Measurements from ENCODE around the gene ELK3. TPM values are rescaled to one million over a fixed set of nuclear protein-coding genes. Genes with fewer than 3 reads are reported as not detected.

ELK3 gene
- total RNA-seq: 10 to 100 TPM; 18.4 to 28.7 TPM
- long read RNA-seq, full-length matches to known transcripts: 9 of 16 reads
- long read RNA-seq, partial matches to known transcripts: 5 of 16 reads
- long read RNA-seq, other reads (novel, unspliced or antisense): 2 of 16 reads

GRCh38 chr12:96193725-96194575 lies at the start of gene ELK3:
Gene ELK3 (plus strand): TSS chr12:96194375.
- ATAC-seq (peak; percentile 68 to 81), DNase-seq (peak; percentile 80)
- intact Hi-C loops (cut with DNase I): no loop called here

GRCh38 chr12:96146747-96147146 lies 47.4 kb upstream of the ELK3 start:
- no peak for DNase-seq
- intact Hi-C loops (cut with DNase I): no loop called here
- no peak for ATAC-seq

DNA sequence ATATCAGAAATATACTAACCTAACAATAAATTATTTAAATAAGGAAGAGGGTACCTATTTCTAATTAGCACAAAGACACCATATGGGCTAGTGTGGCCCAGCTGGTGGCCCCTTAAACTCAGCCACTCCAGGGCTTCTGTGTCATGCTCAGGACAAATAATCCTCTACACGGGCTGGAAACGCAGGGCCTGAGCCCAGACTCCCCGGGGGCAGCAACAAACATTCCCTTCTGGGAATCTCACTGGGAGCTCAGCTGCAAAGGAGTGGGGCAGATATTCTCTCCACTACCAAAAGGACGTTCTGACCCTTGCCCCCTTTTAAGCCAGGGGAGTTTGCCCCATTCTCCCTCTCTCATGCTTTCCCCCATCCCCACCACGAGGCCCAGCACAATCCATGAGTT lies 43.7 kb upstream of the ELK3 start:
- no peak for DNase-seq
- intact Hi-C loops (cut with DNase I): no loop called here
- no peak for ATAC-seq

DNA sequence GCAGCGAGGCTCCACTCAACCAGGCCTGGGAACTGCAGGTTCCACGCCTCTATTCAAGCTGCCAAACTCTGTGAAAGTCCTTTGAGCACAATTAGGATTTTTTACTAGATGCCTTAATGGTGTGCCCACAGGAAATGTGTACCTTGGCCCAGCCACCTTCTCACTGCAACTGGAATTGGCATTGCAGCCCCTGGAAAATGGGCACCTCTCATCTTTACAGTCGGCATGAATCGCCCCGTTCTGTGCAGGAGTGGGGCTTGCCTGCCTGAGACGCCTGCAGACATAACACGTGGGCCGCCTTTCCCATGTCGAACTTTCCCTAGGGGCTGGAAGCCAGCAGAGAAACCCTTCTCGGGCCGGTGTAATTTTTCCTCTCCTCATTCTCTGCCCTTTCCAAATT lies 42.0 kb upstream of the ELK3 start:
- DNase-seq (no peak), ATAC-seq (no peak)
- intact Hi-C loops (cut with DNase I): no loop called here

DNA sequence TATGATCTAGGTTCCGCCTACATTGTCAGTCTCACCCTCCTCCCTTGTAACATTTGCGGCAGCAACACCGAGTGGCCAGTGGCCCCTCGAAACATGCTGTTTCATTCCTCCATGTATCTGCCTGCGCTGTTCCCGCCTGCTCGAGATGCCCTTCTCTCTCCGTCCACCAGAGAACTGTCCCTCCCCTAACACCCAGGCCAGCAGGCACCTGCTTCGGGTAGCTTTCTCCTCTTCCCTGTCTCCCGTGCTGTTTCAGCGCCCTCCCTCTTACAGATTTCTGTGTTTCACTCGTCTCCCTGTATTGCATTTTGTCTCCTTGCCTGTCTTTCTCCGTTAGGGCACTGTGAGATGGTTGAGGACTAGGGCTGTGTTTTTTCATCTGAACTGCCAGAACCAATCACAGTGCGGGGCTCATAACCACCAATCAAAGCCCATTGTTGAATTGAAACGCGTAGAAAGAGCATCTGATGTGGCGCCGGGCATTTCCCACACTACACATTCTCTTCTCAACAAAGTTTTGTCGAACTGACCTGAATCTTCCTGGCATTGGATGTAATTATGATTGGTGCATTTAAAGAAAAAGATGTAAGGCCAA lies 40.9 kb upstream of the ELK3 start:
- intact Hi-C loops (cut with DNase I): no loop called here
- no peak for ATAC-seq

GRCh38 chr12:96155181-96155580 lies 39.0 kb upstream of the ELK3 start:
- ATAC-seq (no peak), DNase-seq (no peak)
- intact Hi-C loops (cut with DNase I): no loop called here

More for the DNA sequence above, 40.9 kb upstream of the ELK3 start:
- no peak for DNase-seq

DNA sequence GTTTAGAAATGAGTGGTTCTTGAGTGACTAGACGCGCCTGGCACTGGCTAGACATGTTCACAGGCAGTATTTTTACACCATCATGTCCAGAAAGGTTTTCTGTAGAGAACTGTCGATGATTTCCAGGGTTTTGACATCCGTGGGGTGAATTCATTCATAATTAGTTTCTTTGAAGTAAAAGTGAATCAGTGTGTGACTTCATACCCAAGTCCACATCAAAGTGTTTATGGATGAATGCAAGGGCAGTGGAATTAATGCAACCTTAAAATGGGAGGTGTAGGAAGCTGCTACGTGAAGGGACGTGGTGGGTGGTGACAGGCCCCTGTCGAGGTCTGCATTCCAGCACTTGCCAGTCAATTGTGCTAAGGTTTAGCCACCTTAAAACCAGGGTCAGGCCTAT lies 38.4 kb upstream of the ELK3 start:
- no peak for ATAC-seq
- no peak for DNase-seq
- intact Hi-C loops (cut with DNase I): no loop called here

- intact Hi-C loops (cut with DNase I): no loop called here
- ATAC-seq (no peak), DNase-seq (no peak)
Observed at GRCh38 chr12:96156211-96156610, 38.0 kb upstream of the ELK3 start.

DNA sequence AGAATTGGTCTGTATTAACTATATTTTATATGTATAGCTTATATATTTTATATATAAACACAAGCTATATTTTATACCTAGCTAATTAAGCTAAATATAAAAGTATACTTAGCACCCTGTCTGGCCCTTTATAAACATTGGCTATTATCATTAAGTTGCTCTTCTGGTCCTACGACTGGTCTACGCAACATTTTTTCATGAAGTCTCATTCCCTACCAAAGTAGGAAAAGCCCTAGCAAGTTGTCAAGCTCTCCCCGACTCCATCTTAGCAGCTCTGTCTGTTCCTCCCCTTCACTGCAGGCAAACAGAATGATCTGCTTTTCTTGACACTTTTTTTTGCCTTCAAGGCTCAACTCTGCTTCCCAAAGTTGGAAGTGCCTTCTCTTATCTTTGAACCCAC lies 36.7 kb upstream of the ELK3 start:
- no peak for DNase-seq

GRCh38 chr12:96164951-96165811 lies 29.0 kb upstream of the ELK3 start:
- ATAC-seq (peak; percentile 73 to 76), DNase-seq (peak; percentile 64)
- intact Hi-C loops (cut with DNase I): loop anchor here in 1 of 2 donors (5.0 kb wide), 1 partner anchor 47 kb away; no protein-coding TSS in a partner anchor

More for the DNA sequence above, 36.7 kb upstream of the ELK3 start:
- ATAC-seq: no peak
- intact Hi-C loops (cut with DNase I): no loop called here

- DNase-seq: no peak
- intact Hi-C loops (cut with DNase I): loop anchor here in 1 of 2 donors (5.0 kb wide), 1 partner anchor 46 kb away; no protein-coding TSS in a partner anchor
Observed at GRCh38 chr12:96166765-96167164, 27.4 kb upstream of the ELK3 start.

DNA sequence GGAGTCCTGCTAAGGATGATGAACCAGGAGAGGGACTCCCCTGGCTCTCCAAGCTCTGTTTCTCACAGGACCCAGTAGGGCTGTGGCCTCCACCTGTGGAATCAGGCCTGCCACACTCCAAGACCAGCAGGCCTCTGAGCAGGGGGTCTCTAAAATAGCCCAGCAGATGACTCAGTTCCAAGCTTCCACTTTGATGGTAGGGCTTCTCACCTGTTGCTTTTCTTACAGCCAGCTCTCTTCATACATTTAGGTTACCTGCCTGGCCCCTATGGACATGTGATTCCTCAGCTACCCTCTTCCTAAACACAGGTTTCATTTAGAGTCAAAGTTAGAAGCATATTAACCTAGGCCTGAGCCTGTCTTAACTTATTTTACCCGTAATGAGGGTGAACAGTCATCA lies 26.7 kb upstream of the ELK3 start:
- intact Hi-C loops (cut with DNase I): loop anchor here in 1 of 2 donors (5.0 kb wide), 1 partner anchor 45 kb away; no protein-coding TSS in a partner anchor
- ATAC-seq (no peak), DNase-seq (no peak)

More at GRCh38 chr12:96166765-96167164, 27.4 kb upstream of the ELK3 start:
- ATAC-seq: no peak

DNA sequence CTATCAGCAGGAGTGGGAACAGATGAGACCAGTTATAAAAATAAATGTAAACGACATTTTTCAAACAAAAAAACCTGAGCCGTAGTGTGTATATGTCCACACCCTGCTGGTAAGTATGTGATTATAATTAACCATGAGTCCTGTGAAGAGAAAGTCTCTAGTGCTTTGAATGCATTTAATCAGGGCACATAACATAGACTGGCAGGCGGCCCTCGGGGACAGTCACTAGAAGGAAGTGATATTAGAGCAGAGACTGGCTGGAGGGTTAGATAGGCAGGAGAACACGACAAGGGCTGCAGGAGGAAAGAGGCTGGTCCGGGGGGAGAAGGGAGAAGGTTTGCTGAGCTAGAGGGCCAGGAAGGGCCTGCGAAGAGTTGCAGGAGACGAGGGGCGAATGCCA lies 23.8 kb upstream of the ELK3 start:
- intact Hi-C loops (cut with DNase I): no loop called here
- DNase-seq (peak; percentile 43), ATAC-seq (peak in 1 of 2 donors; percentile 59)

DNA sequence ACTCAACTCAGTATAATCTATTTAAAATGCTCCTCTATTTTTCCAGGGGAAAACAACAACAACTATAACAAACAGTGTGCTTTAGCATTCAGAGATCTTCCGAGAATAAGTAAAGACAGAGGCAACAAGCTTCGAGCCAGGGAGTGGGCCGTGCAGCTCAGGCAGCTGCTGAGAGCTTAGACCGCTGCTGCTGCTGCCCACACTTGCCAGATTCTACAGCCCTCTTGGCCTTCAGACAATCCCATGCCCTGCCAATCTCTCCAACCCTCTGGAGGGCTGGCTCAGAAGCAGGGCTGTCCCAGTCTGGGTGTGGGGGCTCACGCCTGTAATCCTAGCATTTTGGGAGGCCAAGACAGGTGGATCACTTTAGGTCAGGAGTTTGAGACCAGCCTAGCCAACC lies 23.4 kb upstream of the ELK3 start:
- intact Hi-C loops (cut with DNase I): no loop called here
- peak in 1 of 2 donors; percentile 42 for ATAC-seq
- no peak for DNase-seq

- intact Hi-C loops (cut with DNase I): no loop called here
- ATAC-seq (no peak), DNase-seq (no peak)
Observed at GRCh38 chr12:96171905-96172304, 22.3 kb upstream of the ELK3 start.

DNA sequence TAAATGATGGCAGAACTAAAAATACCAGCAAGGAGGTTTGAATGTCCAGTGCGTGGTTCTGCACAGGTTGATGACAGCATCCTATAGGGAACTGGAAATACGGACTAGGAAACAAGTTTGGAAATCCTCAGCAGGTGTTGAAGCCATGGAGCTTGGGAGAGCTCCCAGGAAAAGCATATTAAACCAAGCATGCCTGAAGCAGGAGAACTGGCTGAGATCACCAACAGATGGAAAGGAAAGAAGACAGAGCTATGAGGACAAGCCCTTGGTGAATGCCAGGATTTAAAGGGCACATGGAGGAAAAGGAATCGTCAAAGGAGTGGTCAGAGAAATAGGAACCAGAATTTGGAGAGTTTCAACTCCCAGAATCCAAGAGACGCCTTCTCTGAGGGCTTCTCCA lies 21.2 kb upstream of the ELK3 start:
- no peak for ATAC-seq

DNA sequence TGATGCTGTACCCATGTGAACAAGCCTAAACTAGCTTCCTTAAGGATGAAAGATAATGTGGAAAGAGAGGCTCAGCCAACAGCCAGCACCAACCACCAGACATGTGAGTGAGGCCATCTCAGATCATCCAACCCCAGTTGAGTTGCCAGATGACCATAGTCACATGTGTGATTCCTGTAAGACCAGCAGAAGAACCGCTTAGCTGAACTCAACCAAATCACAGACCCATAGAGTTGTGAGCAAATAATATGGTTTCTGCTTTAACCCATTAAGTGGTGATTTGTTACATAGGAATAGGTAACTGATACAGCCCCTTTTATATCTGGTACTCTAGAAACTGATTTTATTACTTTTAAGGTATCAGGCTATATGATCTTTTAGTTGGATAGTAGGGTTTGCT lies 17.6 kb upstream of the ELK3 start:
- DNase-seq (no peak), ATAC-seq (no peak)
- intact Hi-C loops (cut with DNase I): no loop called here

More for the DNA sequence above, 21.2 kb upstream of the ELK3 start:
- DNase-seq: no peak
- intact Hi-C loops (cut with DNase I): no loop called here

GRCh38 chr12:96177013-96177412 lies 17.2 kb upstream of the ELK3 start:
- intact Hi-C loops (cut with DNase I): no loop called here
- peak in 1 of 2 donors; percentile 75 for ATAC-seq
- no peak for DNase-seq

DNA sequence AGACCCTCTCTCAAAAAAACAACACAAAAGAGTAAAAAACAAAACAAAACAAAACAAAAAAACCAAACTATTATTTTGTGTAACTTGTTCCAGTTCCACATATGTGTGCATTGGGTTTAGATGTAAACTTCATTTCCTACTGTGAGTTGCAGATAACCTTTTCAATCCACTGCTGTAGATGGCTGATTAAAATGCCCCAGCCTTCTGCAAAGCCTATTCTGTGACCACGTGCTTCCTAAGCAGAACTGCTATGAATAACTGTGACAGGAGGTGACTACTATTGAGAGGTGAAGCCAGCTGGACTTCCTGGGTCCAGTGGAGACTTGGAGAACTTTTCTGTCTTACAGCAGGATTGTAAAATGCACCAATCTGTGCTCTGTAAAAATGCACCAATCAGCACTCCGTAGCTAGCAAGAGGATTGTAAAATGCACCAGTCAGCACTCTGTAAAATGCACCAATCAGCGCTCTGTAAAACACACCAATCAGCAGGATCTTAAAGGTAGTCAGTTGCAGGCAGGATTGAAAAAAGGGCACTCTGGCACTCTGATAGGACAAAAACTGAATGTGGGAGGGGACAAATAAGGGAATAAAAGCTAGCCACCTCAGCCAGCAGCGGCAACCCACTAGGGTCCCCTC lies 10.3 kb upstream of the ELK3 start:
- no peak for ATAC-seq

More for the DNA sequence above, 10.3 kb upstream of the ELK3 start:
- intact Hi-C loops (cut with DNase I): no loop called here
- no peak for DNase-seq

All from left cardiac atrium (tissue), 4 donors.